Neural cell (in vitro differentiated cells): ENCODE measurements around the gene SCN2A.

ENCODE experiments used
- EP300 ChIP-seq: fragments of 450-650 bp; conservative IDR thresholded peaks from 2 replicates; pipeline ENCODE4 v1.6.1; 2014; ENCODE audit warnings: antibody characterized with exemption, mild to moderate bottlenecking, moderate library complexity; ENCODE audit not compliant: poor library complexity, severe bottlenecking
- EZH2 ChIP-seq: fragments of 200-600, 300-800 bp; shearing (Covaris generic), sonication (generic); IDR thresholded peaks from 2 replicates; pipeline ENCODE4 v1.6.1; 2014; ENCODE audit warnings: antibody characterized with exemption, low read length, borderline replicate concordance, mild to moderate bottlenecking; ENCODE audit not compliant: insufficient read depth, poor library complexity, severe bottlenecking
- POLR2AphosphoS5 ChIP-seq: IDR thresholded peaks from 2 replicates; pipeline ENCODE4 v1.6.1; 2012
- RAD21 ChIP-seq: fragments of 450-650 bp; conservative IDR thresholded peaks from 2 replicates; pipeline ENCODE4 v1.6.1; 2014; ENCODE audit warnings: antibody characterized with exemption, mild to moderate bottlenecking, moderate library complexity
- SMC3 ChIP-seq: fragments of 450-650 bp; conservative IDR thresholded peaks from 2 replicates; pipeline ENCODE4 v1.6.1; 2014; ENCODE audit warnings: antibody characterized with exemption, mild to moderate bottlenecking, moderate library complexity; ENCODE audit not compliant: poor library complexity
- TAF1 ChIP-seq: IDR thresholded peaks from 2 replicates; pipeline ENCODE4 v1.6.1; 2012; ENCODE audit warnings: low read depth
- TF ChIP-seq, protein P1 (sequence below): fragments of 450-650 bp; IDR thresholded peaks from 2 replicates; pipeline ENCODE4 v1.5.1; 2014; ENCODE audit warnings: antibody characterized with exemption, mild to moderate bottlenecking, moderate library complexity; ENCODE audit not compliant: poor library complexity, severe bottlenecking
- TF ChIP-seq, protein P2 (sequence below): IDR thresholded peaks from 2 replicates; pipeline ENCODE4 v1.6.1; 2012; ENCODE audit warnings: borderline replicate concordance

DNA sequence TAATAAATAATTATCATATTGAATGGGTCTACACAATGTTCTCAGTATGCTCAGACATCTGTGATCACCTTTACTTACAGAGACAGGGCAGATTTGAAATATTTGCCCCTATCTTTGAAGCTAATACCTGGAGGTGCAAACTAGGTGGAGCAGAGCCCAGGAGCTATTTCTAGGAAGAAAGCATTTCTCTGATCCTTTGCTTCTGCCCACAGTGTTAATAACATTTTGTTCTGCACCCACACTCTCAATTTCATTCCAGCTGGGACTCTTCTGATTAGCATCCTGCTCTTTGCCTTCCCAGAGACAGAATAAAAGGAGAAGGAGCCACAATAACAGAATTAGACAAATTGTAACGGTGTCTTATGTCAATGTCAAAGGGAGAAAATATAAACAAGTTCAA is 11.6 kb upstream of the SCN2A start:
- TF ChIP-seq, protein P1, sequence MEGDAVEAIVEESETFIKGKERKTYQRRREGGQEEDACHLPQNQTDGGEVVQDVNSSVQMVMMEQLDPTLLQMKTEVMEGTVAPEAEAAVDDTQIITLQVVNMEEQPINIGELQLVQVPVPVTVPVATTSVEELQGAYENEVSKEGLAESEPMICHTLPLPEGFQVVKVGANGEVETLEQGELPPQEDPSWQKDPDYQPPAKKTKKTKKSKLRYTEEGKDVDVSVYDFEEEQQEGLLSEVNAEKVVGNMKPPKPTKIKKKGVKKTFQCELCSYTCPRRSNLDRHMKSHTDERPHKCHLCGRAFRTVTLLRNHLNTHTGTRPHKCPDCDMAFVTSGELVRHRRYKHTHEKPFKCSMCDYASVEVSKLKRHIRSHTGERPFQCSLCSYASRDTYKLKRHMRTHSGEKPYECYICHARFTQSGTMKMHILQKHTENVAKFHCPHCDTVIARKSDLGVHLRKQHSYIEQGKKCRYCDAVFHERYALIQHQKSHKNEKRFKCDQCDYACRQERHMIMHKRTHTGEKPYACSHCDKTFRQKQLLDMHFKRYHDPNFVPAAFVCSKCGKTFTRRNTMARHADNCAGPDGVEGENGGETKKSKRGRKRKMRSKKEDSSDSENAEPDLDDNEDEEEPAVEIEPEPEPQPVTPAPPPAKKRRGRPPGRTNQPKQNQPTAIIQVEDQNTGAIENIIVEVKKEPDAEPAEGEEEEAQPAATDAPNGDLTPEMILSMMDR = no peak
- TF ChIP-seq EZH2 = no peak
- no peak for TF ChIP-seq EP300
- TF ChIP-seq, protein P2, sequence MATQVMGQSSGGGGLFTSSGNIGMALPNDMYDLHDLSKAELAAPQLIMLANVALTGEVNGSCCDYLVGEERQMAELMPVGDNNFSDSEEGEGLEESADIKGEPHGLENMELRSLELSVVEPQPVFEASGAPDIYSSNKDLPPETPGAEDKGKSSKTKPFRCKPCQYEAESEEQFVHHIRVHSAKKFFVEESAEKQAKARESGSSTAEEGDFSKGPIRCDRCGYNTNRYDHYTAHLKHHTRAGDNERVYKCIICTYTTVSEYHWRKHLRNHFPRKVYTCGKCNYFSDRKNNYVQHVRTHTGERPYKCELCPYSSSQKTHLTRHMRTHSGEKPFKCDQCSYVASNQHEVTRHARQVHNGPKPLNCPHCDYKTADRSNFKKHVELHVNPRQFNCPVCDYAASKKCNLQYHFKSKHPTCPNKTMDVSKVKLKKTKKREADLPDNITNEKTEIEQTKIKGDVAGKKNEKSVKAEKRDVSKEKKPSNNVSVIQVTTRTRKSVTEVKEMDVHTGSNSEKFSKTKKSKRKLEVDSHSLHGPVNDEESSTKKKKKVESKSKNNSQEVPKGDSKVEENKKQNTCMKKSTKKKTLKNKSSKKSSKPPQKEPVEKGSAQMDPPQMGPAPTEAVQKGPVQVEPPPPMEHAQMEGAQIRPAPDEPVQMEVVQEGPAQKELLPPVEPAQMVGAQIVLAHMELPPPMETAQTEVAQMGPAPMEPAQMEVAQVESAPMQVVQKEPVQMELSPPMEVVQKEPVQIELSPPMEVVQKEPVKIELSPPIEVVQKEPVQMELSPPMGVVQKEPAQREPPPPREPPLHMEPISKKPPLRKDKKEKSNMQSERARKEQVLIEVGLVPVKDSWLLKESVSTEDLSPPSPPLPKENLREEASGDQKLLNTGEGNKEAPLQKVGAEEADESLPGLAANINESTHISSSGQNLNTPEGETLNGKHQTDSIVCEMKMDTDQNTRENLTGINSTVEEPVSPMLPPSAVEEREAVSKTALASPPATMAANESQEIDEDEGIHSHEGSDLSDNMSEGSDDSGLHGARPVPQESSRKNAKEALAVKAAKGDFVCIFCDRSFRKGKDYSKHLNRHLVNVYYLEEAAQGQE = no peak
- no peak for TF ChIP-seq RAD21
- no peak for TF ChIP-seq TAF1
- no peak for TF ChIP-seq POLR2AphosphoS5
- TF ChIP-seq SMC3 = no peak
